NCI-H82 treated with DMSO at 0.1 percent for 48 hours (cell line): Measurements from ENCODE around the gene UAP1.

Experiments used
- DNase-seq: peaks from one replicate; lab custom pipeline; 2025; ENCODE audit not compliant: unreplicated experiment; lab: John Stamatoyannopoulos, UW

UAP1 gene

GRCh38 chr1:162561616-162562469 is at the start of gene UAP1:
TSS of gene UAP1 (plus strand) at chr1:162561722. CDS start at chr1:162566069, 4,347 bp downstream.
- DNase-seq, result no peak

- DNase-seq, result no peak
These were observed 34.2 kb upstream of the UAP1 start for GRCh38 chr1:162527314-162527713.

DNA sequence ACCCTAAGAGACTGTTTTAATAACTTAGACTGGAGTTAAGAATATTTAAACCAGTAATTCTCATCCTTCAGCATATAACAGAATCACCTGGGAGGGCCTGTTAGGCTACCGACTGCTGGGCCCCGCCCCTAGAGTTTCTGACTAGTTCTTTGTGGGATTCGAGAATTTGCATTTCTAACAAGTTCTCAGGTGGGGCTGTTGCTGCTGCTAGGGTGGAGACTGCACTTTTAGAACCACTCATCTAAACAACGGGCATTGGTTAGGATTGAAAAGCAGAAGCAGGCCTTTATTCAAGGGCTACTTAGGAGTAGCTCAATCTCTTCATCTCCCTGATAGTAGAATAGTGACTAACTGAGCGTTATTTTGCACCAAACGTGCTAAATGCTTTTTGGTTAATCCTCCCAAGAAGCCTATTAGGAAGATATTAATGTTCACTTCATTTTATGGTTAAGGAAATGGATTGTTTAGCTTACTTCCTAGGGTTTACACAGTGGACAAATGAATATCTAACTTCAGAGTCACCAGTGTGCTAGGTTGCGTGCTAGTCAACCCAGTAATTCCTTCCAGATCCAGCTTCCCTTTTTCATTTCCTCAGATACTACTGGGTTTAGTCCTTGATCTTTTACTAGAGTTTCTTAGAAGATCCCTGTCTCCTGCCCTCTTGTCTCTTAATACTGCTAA is 31.1 kb upstream of the UAP1 start:
- no peak for DNase-seq

GRCh38 chr1:162530988-162531319 is 30.6 kb upstream of the UAP1 start:
- no peak for DNase-seq

DNA sequence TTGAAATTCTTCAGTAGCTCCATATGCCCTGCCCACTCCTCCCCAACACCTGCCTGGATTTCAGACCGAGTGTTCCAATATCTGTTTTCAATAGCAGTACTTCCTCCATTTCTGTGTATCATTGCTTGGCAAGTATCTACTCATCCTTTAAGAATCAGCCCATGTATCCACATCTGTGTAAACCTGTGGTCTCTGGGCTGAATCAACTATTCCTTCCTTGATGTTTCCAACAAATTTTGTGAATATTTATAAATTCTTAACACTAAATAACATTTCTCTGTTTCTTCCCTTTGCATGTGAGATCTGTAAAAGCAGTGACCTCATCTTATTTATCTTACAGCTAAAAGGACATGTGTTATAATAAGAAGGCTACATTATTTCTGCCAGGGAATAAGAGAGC is 26.0 kb upstream of the UAP1 start:
- no peak for DNase-seq

GRCh38 chr1:162536511-162536910 is 25.0 kb upstream of the UAP1 start:
- DNase-seq, result no peak

GRCh38 chr1:162537216-162537615 is 24.3 kb upstream of the UAP1 start:
- DNase-seq, result no peak

DNA sequence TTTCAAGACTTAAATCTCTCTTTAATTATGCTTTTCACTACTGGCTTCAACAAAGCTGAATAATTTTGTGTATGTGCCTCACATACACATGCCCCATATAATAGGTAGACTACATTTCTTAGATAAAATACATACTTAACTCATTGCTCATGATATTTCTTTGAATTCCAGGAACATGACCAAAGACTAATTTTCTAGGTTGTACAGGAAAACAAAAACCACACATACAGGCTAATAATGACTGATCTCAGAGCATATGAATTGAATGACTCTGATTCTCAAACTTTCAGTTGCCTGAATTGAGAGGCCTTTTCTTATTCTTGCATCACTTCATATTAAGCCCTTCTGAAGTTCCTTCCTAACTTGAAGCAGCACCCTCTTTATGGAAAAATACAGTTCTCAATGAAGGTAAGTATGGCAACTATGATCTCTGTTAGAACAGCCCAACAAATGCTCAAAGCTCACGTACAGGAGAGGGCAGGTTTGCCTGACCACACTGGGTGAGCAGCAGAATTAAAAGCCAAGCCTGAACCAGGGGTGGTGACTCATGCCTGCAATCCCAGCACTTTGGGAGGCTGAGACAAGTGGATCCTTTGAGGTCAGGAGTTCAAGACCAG is 22.6 kb upstream of the UAP1 start:
- DNase-seq, result no peak

GRCh38 chr1:162541619-162542141 is 19.8 kb upstream of the UAP1 start:
- DNase-seq, result no peak

GRCh38 chr1:162543228-162543627 is 18.3 kb upstream of the UAP1 start:
- no peak for DNase-seq

DNA sequence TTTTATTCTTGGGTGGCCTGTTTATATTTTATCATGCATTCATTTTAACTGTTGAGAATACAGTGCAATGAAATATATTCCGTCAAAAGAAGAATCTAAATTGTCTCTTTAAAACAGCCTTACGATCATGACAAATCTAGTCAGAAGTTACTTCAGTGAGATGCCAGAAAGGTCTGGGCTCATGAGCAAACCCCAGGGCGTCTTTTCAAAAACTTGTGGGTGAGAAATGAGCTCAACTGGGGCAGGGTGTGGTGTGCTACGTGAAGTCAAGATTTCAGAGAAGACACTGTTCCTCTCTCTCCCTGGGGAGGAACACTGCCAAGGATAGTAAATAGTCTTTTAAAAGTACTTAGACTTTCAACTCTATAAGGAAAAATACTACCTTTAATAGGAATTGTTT is 13.4 kb upstream of the UAP1 start:
- no peak for DNase-seq

- DNase-seq, result no peak
These were observed 12.5 kb upstream of the UAP1 start for GRCh38 chr1:162549001-162549400.

- no peak for DNase-seq
These were observed 10.6 kb upstream of the UAP1 start for GRCh38 chr1:162550925-162551324.

DNA sequence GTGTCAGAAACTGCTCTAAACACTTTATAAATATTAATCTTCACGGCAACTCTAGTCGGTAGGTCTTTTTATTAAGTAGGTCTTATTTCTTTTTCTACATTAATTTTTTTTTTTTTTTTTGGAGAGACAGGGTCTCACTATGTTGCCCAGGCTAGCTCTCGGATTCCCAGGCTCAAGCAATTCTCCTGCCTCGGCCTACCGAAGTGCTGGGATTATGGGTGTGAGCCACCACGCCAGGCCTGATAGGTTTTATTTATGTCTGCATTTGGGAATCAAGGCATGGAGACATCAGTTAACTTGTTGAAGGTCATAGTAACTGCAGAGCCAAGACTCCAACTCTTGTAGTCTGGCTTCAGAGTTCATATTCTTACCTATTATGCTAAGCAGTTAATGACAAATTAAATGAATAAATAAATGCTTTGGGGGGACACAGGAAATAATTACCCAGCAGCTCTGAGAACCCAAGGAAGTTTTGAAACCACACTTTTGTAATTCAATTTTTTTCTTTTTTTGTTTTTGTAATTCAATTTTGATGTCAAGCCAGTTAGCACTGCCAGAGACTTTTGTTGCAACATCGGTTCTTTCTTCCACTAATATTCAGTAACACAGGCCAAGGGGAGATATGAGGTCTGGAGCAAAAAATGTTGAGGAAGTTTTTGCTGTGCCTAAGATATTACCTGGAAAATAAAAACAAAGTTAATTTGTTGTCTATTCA is 9.4 kb upstream of the UAP1 start:
- no peak for DNase-seq

GRCh38 chr1:162552684-162553252 is 8.8 kb upstream of the UAP1 start:
- no peak for DNase-seq

- DNase-seq, result no peak
These were observed 7.3 kb upstream of the UAP1 start for GRCh38 chr1:162554258-162554657.

GRCh38 chr1:162557536-162557935 is 4.0 kb upstream of the UAP1 start:
- no peak for DNase-seq

GRCh38 chr1:162560303-162561036 is 1.1 kb upstream of the UAP1 start:
- DNase-seq, result no peak

DNA sequence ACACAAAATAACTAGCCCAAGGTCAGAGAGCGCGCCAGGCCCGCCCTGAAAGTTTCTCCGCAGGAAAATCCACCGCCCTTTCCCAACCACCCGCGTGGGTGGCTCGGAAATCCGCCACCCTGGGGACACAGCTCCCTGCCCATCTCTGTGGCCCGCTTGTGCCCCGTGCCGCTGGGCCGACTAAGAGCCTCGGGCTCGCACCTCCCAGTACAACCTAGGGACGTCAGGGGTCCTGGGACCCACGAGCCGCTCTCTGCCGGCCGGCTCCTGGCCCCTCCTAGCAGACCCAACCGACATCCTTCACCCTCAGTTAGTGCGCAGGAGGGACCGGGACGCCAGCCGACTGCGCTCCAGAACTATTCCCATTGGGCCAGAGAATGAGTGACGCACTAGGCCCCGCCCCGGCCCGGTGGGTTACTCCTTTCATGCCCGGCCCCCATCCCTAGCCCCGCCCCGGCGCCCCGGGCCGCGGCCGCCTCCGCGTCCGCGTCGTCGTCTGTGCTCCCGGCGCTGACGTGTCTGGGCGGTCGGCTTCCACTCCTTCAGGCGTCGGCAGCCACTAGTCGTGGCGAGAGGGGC is 396 bp upstream of the UAP1 start:
- peak; percentile 97 for DNase-seq

DNA sequence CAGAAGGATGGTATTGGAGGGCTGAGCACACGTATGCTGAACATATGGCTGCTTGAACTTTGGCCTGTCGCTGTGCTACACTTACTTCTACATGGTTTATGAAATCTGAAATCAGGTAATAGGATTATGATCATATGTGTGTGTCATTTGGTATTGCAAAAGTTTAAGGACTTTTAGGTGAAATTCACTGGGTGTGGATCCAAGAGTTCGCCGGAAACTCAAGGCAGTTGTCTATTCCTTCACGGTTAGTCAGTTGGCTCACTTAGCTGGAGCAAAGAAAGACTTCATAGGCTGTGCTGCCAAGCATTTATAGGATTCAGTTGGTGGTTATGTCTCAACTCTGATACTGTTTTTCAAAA is 927 bp downstream of the UAP1 start:
- DNase-seq, result peak; percentile 41
